Liver (tissue), 9 donors: ENCODE measurements around the gene SNRPA1. TPM values are rescaled to one million over a fixed set of nuclear protein-coding genes. Genes with fewer than 3 reads are reported as not detected.
"Not testable (repeated sequence)": the region's sequence is repeated elsewhere in the genome, so short reads cannot be mapped to it uniquely, and the experiment has no call there.

Experiments
- DNase-seq: peaks from one replicate; pipeline ENCODE4 v3.0.0-alpha.2; 2017; ENCODE audit warnings: low spot score
- H3K27ac ChIP-seq, 2 donors: one replicate each; pipeline ENCODE4 v1.7.0; 2013; ENCODE audit warnings: inconsistent platforms in 2 of 2, low read length in 2 of 2, control low read depth in 1 of 2, low read depth in 1 of 2, mild to moderate bottlenecking in 1 of 2
- H3K27me3 ChIP-seq, 4 donors: one replicate each; pipeline versions ENCODE4 v1.6.1 to v1.7.0; 2013; ENCODE audit warnings: low read length in 3 of 4, inconsistent platforms in 1 of 4, mild to moderate bottlenecking in 1 of 4, moderate library complexity in 1 of 4; ENCODE audit not compliant: control insufficient read depth in 4 of 4, insufficient read depth in 4 of 4
- H3K36me3 ChIP-seq, 4 donors: one replicate each; pipeline versions ENCODE4 v1.6.1 to v1.7.0; 2013; ENCODE audit warnings: low read length in 3 of 4, mild to moderate bottlenecking in 3 of 4, low read depth in 1 of 4, moderate library complexity in 1 of 4; ENCODE audit not compliant: control insufficient read depth in 4 of 4, insufficient read depth in 3 of 4
- H3K4me1 ChIP-seq, 4 donors: one replicate each; pipeline versions ENCODE4 v1.6.1 to v1.7.0; 2013; ENCODE audit warnings: low read length in 3 of 4, mild to moderate bottlenecking in 3 of 4, moderate library complexity in 1 of 4; ENCODE audit not compliant: control insufficient read depth in 4 of 4, insufficient read depth in 4 of 4
- H3K4me3 ChIP-seq, 3 donors: one replicate each; pipeline versions ENCODE4 v1.6.1 to v1.7.0; 2013; ENCODE audit warnings: low read length in 3 of 3, control low read depth in 1 of 3, low read depth in 1 of 3, mild to moderate bottlenecking in 1 of 3
- H3K9ac ChIP-seq, 2 donors: one replicate each; pipeline ENCODE4 v1.7.0; 2013; ENCODE audit warnings: low read length in 2 of 2, mild to moderate bottlenecking in 2 of 2, moderate library complexity in 2 of 2, control low read depth in 1 of 2, low read depth in 1 of 2
- H3K9me3 ChIP-seq, 4 donors: one replicate each; pipeline versions ENCODE4 v1.6.1 to v1.7.0; 2013; ENCODE audit warnings: low read length in 3 of 4; ENCODE audit not compliant: control insufficient read depth in 4 of 4
- EGR1 ChIP-seq, 2 donors: IDR thresholded peaks; 2 replicates each; pipeline ENCODE4 v1.6.1; 2016 to 2018; ENCODE audit warnings: antibody characterized with exemption in 2 of 2, low read depth in 2 of 2
- FOXA2 ChIP-seq: IDR thresholded peaks from 2 replicates; pipeline ENCODE4 v1.6.1; 2016; ENCODE audit warnings: antibody characterized with exemption
- GABPA ChIP-seq, 2 donors: IDR thresholded peaks in 1 of 2; conservative IDR thresholded peaks in 1 of 2; 2 replicates each; pipeline ENCODE4 v1.6.1; 2016; ENCODE audit warnings: antibody characterized with exemption in 2 of 2, mild to moderate bottlenecking in 1 of 2, moderate library complexity in 1 of 2
- HNF4A ChIP-seq, 2 donors: conservative IDR thresholded peaks; 2 replicates each; pipeline ENCODE4 v1.6.1; 2016; ENCODE audit warnings: antibody characterized with exemption in 2 of 2, mild to moderate bottlenecking in 2 of 2
- HNF4G ChIP-seq: IDR thresholded peaks from 2 replicates; pipeline ENCODE4 v1.6.1; 2016; ENCODE audit warnings: antibody characterized with exemption
- JUND ChIP-seq, 2 donors: IDR thresholded peaks; 2 replicates each; pipeline ENCODE4 v1.6.1; 2016; ENCODE audit warnings: antibody characterized with exemption in 2 of 2
- MAX ChIP-seq: IDR thresholded peaks from 2 replicates; pipeline ENCODE4 v1.6.1; 2016; ENCODE audit warnings: antibody characterized with exemption
- NR2F2 ChIP-seq: IDR thresholded peaks from 2 replicates; pipeline ENCODE4 v1.6.1; 2016; ENCODE audit warnings: antibody characterized with exemption
- RAD21 ChIP-seq, 2 donors: IDR thresholded peaks; 2 replicates each; pipeline ENCODE4 v1.6.1; 2016; ENCODE audit warnings: antibody characterized with exemption in 2 of 2, mild to moderate bottlenecking in 2 of 2
- RXRA ChIP-seq, 2 donors: IDR thresholded peaks; 2 replicates each; pipeline ENCODE4 v1.6.1; 2017 to 2018; ENCODE audit warnings: antibody characterized with exemption in 2 of 2, mild to moderate bottlenecking in 1 of 2
- SP1 ChIP-seq: IDR thresholded peaks from 2 replicates; pipeline ENCODE4 v1.6.1; 2018; ENCODE audit warnings: antibody characterized with exemption, mild to moderate bottlenecking
- TAF1 ChIP-seq: conservative IDR thresholded peaks from 2 replicates; pipeline ENCODE4 v1.6.1; 2016; ENCODE audit warnings: antibody characterized with exemption, mild to moderate bottlenecking
- YY1 ChIP-seq: IDR thresholded peaks from 2 replicates; pipeline ENCODE4 v1.6.1; 2016; ENCODE audit warnings: antibody characterized with exemption, mild to moderate bottlenecking
- WGBS: extraction: QIAGEN DNeasy Blood & Tissue Kit; methylation state at CpG from one replicate; pipeline ENCODE4 v1.1.7; 2013; 5-methylcytosine and 5-hydroxymethylcytosine counted together
- polyA plus RNA-seq, 2 donors: library from polyadenylated mRNA; stranded (reverse) in 1 of 2; unstranded in 1 of 2; fragments of 200-250 nt in 1 of 2; fragments of >200 nt in 1 of 2; fragmentation: Nextera tagmentation in 1 of 2; extraction: Ambion mirVana in 1 of 2; gene quantifications; one replicate each; pipeline versions ENCODE4 v1.2.1 to v1.2.3, GENCODE V29; 2013 to 2015
- total RNA-seq, 2 donors: library from RNA; depleted of rRNA; stranded (reverse); fragments of >200 nt; gene quantifications; one replicate each; pipeline ENCODE4 v1.2.3, GENCODE V29; 2014
- TF ChIP-seq, protein P1 (sequence below): IDR thresholded peaks from 2 replicates; pipeline ENCODE4 v1.6.1; 2016; ENCODE audit warnings: antibody characterized with exemption, mild to moderate bottlenecking
- TF ChIP-seq, protein P2 (sequence below): fragments of 150-350 bp; IDR thresholded peaks from 2 replicates; pipeline ENCODE4 v1.5.1; 2017; ENCODE audit warnings: improper control_type of control experiment, low read depth, low read length; ENCODE audit not compliant: missing input control
- donor health status: healthy.
- donor health status: healthy.
- donor health status: healthy.
- donor health status: healthy.
- donor health status: healthy.

The SNRPA1 gene
- total and polyA plus RNA-seq, 4 donors, result 12.7 to 31.7 (median 18.0) TPM

GRCh38 chr15:101337976-101338375, 42.9 kb upstream of the SNRPA1 start:
- TF ChIP-seq NR2F2, result no peak
- Histone ChIP-seq H3K27me3 (no peaks in the 10 kb centered on the region), H3K27ac (no peak overlapping the region), H3K36me3 (peaks cover 1 to 20% (median 19%) of the 10 kb centered on the region in 4 donors), H3K9ac (no peak overlapping the region), H3K4me3 (no peak overlapping the region), H3K9me3 (no peaks in the 10 kb centered on the region), H3K4me1 (no peaks in the 10 kb centered on the region)
- DNase-seq, result no peak
- 84% methylated on average over 7 of the region's 7 CpGs for WGBS

GRCh38 chr15:101333907-101334789, 39.1 kb upstream of the SNRPA1 start:
- peaks cover 0 to 43% (median 36%) of the 10 kb centered on the region in 4 donors for H3K36me3 ChIP-seq
- 78% methylated on average over 12 of the region's 16 CpGs for WGBS
- not testable (repeated sequence) for H3K9me3 ChIP-seq, H3K9ac ChIP-seq, H3K27me3 ChIP-seq, DNase-seq, H3K27ac ChIP-seq, H3K4me1 ChIP-seq, H3K4me3 ChIP-seq
- TF ChIP-seq GABPA (IDR thresholded peaks at IDR 0.05 in 1 of 2, conservative IDR thresholded peaks at IDR 0.05 in 1 of 2) (peak; percentile 74 to 93), NR2F2 (peak; percentile 30)

- Histone ChIP-seq H3K4me1 (peaks cover 0 to 4% (median 2%) of the 10 kb centered on the region in 4 donors), H3K36me3 (peaks cover 0 to 46% (median 35%) of the 10 kb centered on the region in 4 donors), H3K27me3 (no peaks in the 10 kb centered on the region), H3K4me3 (no peak overlapping the region), H3K9ac (no peak overlapping the region), H3K9me3 (no peaks in the 10 kb centered on the region), H3K27ac (no peak overlapping the region)
- DNase-seq, result no peak
- 94% methylated on average over 7 of the region's 7 CpGs for WGBS
- no peak for TF ChIP-seq MAX
- TF ChIP-seq, protein P1, sequence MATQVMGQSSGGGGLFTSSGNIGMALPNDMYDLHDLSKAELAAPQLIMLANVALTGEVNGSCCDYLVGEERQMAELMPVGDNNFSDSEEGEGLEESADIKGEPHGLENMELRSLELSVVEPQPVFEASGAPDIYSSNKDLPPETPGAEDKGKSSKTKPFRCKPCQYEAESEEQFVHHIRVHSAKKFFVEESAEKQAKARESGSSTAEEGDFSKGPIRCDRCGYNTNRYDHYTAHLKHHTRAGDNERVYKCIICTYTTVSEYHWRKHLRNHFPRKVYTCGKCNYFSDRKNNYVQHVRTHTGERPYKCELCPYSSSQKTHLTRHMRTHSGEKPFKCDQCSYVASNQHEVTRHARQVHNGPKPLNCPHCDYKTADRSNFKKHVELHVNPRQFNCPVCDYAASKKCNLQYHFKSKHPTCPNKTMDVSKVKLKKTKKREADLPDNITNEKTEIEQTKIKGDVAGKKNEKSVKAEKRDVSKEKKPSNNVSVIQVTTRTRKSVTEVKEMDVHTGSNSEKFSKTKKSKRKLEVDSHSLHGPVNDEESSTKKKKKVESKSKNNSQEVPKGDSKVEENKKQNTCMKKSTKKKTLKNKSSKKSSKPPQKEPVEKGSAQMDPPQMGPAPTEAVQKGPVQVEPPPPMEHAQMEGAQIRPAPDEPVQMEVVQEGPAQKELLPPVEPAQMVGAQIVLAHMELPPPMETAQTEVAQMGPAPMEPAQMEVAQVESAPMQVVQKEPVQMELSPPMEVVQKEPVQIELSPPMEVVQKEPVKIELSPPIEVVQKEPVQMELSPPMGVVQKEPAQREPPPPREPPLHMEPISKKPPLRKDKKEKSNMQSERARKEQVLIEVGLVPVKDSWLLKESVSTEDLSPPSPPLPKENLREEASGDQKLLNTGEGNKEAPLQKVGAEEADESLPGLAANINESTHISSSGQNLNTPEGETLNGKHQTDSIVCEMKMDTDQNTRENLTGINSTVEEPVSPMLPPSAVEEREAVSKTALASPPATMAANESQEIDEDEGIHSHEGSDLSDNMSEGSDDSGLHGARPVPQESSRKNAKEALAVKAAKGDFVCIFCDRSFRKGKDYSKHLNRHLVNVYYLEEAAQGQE, result no peak
- TF ChIP-seq FOXA2, result no peak
- TF ChIP-seq RXRA (IDR thresholded peaks at IDR 0.05), result no peak
- TF ChIP-seq, protein P2, sequence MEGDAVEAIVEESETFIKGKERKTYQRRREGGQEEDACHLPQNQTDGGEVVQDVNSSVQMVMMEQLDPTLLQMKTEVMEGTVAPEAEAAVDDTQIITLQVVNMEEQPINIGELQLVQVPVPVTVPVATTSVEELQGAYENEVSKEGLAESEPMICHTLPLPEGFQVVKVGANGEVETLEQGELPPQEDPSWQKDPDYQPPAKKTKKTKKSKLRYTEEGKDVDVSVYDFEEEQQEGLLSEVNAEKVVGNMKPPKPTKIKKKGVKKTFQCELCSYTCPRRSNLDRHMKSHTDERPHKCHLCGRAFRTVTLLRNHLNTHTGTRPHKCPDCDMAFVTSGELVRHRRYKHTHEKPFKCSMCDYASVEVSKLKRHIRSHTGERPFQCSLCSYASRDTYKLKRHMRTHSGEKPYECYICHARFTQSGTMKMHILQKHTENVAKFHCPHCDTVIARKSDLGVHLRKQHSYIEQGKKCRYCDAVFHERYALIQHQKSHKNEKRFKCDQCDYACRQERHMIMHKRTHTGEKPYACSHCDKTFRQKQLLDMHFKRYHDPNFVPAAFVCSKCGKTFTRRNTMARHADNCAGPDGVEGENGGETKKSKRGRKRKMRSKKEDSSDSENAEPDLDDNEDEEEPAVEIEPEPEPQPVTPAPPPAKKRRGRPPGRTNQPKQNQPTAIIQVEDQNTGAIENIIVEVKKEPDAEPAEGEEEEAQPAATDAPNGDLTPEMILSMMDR, result no peak
- no peak for TF ChIP-seq TAF1
- TF ChIP-seq JUND (IDR thresholded peaks at IDR 0.05), result no peak
- no peak for TF ChIP-seq EGR1 (IDR thresholded peaks at IDR 0.05; ENCODE audit: low read depth in 2 of 2)
- no peak for TF ChIP-seq RAD21 (IDR thresholded peaks at IDR 0.05)
- TF ChIP-seq YY1, result no peak
- TF ChIP-seq GABPA (IDR thresholded peaks at IDR 0.05 in 1 of 2, conservative IDR thresholded peaks at IDR 0.05 in 1 of 2), result no peak
- no peak for TF ChIP-seq HNF4G
- TF ChIP-seq HNF4A (conservative IDR thresholded peaks at IDR 0.05), result no peak
- no peak for TF ChIP-seq SP1
Measured at GRCh38 chr15:101332061-101332467, 37.0 kb upstream of the SNRPA1 start.
